DMS114 treated with DMSO at 0.1 percent for 48 hours (cell line): ENCODE results near the gene ZNF785.
"Not testable (repeated sequence)": the region's sequence is repeated elsewhere in the genome, so short reads cannot be mapped to it uniquely, and the experiment has no call there.

Source experiments
- DNase-seq: peaks from one replicate; lab custom pipeline; 2025; ENCODE audit not compliant: unreplicated experiment; lab: John Stamatoyannopoulos, UW

Gene ZNF785

GRCh38 chr16:30585400-30586191, at the start of gene ZNF785:
Gene ZNF785 (minus strand): TSS chr16:30585697. CDS start chr16:30585611, 86 bp downstream.
- DNase-seq = peak; percentile 98

- DNase-seq = no peak
Measured at GRCh38 chr16:30633526-30633925, 48.0 kb upstream of the ZNF785 start.

GRCh38 chr16:30632454-30632853, 47.0 kb upstream of the ZNF785 start:
- not testable (repeated sequence) for DNase-seq

GRCh38 chr16:30628628-30629540, 43.4 kb upstream of the ZNF785 start:
- peak; percentile 46 for DNase-seq

GRCh38 chr16:30626236-30626635, 40.7 kb upstream of the ZNF785 start:
- no peak for DNase-seq

GRCh38 chr16:30623536-30624283, 38.2 kb upstream of the ZNF785 start:
- DNase-seq = no peak

GRCh38 chr16:30622455-30623032, 37.0 kb upstream of the ZNF785 start:
- no peak for DNase-seq

GRCh38 chr16:30621765-30622164, 36.3 kb upstream of the ZNF785 start:
- DNase-seq = no peak

GRCh38 chr16:30620169-30620568, 34.7 kb upstream of the ZNF785 start:
- DNase-seq = no peak

GRCh38 chr16:30619638-30620037, 34.1 kb upstream of the ZNF785 start:
- no peak for DNase-seq

GRCh38 chr16:30619202-30619601, 33.7 kb upstream of the ZNF785 start:
- DNase-seq = no peak

- no peak for DNase-seq
Measured at GRCh38 chr16:30615358-30616091, 30.0 kb upstream of the ZNF785 start.

GRCh38 chr16:30609926-30610839, 24.7 kb upstream of the ZNF785 start, which contains the start of gene ZNF689:
Gene ZNF689 (minus strand): TSS chr16:30610389. CDS start chr16:30610041, 348 bp downstream.
- peak; percentile 95 for DNase-seq

- no peak for DNase-seq
Measured at GRCh38 chr16:30609002-30609925, 23.8 kb upstream of the ZNF785 start.

- no peak for DNase-seq
Measured at GRCh38 chr16:30606004-30606403, 20.5 kb upstream of the ZNF785 start.

- no peak for DNase-seq
Measured at GRCh38 chr16:30605158-30605557, 19.7 kb upstream of the ZNF785 start.

GRCh38 chr16:30604316-30604947, 18.9 kb upstream of the ZNF785 start:
- no peak for DNase-seq

- DNase-seq = no peak
Measured at GRCh38 chr16:30603945-30604315, 18.4 kb upstream of the ZNF785 start.
